GM18511 (cell line): ENCODE data around the gene SAMD10.
"Not testable (repeated sequence)": the region's sequence is repeated elsewhere in the genome, so short reads cannot be mapped to it uniquely, and the experiment has no call there.

ENCODE experiments used
- ATAC-seq: cut with Tn5 transposase; IDR thresholded peaks from one replicate; pipeline ENCODE4 v1.9.1; 2021; ENCODE audit warnings: mild to moderate bottlenecking, moderate library complexity; ENCODE audit not compliant: unreplicated experiment

Gene SAMD10

DNA sequence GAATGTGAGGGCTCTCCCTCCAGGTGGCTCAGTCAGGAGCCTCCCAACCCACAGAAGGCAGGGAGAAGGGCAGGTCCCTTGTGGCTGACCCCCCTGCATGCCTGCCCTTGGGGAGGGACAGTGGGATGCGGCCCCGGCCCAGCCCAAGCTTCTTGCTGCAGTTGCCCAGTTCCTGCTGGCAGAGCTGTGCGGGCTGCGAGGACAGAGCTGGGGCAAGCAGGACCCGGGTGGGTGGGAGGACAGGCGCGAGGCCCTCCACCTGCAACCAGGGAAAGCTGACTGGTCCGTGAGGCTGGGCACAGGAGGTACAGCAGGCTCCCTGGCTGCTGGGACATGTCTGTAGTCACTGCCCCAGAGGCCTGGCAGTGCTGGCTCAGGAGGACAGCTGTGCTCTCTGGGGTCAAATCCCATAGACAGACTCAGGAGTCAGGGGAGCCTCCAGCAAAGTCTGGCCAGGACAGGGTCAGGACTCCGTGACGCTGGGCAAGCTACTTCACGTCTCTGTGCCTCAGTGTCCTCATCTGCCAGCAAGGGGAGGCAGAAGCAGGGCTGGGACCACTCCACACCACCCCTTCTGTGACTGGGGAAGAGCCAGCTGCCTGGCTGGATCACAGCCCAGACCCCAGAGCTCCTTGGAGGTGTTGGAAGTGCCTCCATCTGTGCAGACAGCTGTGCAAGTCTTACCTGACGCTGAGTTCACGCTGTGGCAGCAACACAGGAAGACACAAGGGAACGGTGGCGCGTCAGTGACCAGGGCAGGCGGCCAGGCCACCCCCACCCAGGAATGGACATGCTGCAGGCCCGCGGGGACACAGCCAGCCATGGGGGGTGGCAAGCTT lies 36.3 kb downstream of the SAMD10 start:
- ATAC-seq, result no peak

DNA sequence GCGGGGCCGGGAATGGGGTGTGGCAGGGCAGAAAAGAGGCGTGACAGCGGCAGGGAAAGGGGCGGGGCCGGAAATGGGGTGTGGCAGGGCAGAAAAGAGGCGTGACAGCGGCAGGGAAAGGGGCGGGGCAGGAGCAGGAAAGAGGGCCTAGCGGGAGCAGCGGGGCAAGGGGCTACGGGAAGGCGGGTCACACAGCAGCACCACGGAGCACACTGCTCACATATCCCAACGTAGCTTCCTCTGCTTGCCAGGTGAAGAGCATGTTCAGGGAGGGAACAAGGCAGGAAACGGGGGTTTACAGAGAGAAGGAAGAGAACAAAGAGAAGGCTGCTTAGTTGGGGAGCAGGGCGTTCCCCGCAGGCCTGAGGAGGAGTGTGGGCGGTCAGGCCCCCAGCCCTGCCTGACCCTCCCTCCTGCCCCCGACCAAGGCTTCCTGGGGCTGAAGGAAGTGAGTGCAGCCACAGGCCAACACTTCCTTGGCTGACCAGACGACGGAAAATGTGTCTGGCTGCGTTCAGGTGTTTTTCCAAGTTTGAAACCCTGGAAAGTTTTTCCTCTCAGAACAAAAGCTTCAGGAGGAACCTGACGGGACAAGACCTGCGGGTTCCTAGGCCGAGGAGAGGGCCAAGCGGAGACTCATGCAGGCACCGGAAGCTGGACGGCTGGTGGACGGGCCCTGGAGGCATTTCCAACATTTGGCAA lies 37.0 kb downstream of the SAMD10 start:
- ATAC-seq, result no peak

DNA sequence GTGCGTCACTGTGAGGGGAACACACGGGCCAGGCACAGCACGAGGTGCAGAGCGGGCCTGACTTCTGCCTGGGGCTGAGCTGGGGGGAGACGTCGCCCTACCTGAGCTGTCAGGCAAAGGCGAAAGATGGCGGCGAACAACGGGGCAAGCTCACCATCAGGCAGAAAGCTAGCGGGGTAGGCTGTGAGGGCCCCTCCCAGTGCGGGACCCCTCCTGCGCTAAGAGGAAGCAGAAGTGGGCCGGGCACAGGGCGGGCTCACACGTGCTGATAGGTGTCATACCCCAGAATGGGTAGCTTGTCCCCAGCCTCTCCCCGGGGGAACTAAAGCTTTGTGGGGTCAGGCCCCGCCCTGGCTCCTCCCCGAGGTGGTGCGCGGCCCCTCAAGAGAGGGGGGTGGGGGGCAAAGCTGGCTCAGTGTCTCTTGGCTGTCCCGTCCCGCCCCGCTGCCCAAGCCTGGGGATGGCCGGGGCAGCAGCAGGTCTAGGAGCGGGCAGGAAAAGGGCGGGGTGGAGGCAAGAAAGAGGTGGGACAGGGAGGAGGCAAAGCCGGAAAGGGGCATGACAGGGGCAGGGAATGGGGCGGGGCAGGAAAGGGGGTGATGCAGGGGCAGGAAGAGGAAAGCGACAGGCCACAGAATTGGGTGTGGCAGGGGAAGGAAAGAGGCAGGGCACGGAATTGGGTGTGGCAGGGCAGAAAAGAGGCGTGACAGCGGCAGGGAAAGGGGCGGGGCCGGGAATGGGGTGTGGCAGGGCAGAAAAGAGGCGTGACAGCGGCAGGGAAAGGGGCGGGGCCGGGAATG lies 38.0 kb downstream of the SAMD10 start:
- ATAC-seq, result no peak

DNA sequence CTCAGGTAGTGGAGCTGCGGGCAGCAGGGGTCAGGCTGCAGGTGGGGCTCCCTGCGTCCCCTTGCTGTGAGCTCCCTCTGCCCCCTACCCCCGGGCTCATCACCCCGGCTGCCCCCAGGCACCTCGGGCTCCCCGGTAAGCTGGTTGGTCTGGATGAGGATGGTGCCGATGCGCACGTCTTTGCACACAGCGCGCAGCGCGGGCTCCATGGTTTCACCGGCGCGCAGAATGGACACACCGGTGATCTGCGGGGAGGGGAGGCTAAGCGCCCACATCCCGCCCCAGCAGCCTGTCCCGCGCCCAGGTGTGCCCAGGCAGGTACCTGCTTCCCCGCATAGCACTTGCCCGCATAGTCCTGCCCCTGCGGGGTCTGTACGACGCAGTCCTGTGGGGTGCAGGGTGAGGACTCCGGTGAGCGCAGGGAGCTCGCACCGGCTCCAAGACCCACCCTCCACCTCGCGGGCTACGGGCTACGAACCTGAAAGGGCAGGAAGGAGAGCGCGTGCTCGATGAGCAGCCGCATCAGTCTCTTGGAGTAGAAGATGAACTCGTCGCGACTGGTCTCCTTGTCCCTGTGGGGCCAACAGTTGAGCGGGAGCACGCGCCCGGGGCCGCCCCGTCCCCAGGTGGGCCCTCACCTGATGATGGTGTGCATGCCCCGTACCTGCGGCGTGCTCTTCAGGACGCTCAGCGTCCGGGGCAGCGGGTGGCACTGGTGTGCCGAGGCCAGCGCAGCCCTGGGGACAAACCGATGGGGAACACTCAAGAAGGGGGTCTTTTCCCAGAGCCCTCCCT lies 38.8 kb downstream of the SAMD10 start:
- ATAC-seq, result no peak

DNA sequence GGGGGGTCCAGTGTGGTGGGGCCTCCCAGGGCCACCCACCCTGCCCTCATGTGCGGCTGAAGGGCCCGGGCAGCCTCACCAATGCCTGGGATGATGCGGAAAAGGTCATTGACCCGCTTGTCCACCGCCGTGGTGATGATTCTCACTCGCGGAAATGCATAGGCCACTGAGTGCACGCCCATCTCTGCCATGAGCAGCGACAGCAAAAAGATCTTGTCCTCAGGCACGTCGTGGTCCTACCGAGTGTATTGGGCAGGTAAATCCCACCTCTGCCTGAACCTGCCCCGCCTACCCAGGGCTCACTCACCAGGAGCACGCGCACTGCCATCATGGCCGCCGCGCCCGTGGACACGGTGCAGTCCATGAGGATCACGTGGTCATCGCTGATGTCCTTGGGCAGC lies 39.4 kb downstream of the SAMD10 start:
- no peak for ATAC-seq

DNA sequence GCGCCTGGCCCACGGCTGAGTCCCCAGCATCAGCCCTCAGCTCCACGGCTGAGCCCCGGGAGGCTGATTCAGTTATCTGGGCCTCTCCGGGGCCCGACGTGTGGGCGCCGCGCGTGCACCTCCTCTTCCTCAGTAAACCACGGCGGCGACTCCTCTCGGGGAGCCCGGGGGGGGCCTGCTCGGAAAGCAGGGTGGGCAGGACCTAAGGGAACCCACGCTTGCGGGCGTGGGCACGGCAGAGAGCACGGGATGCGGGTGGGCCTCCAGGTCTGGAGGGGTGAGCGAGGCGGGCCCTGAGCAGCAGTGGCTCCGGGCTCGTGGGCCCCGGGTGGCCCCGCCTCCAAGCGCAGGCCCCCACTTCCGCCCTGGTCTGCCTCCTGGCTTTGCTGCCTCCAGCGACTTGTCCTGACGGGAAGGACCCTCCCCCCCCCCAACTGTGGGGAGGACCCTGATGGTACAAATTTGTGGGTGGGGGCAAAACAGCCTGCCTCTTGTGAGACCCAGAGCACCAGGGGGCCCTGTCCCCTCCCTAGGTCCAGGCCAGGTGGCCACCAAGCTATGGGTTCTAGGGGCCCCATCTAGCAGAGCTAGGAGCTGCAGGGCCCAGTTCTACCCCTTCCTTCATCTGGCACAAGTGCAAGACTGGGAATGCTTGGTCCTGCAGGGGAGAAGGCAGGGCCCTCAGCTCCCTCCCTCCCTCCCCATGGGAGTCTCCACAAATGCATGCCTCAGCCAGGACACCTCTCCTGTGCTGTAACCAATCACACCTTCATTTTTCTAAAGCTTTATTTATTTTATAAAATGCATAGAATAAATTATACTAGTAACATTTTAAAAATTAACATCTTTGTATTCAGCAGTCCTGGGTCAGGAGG lies 40.1 kb downstream of the SAMD10 start:
- no peak for ATAC-seq

DNA sequence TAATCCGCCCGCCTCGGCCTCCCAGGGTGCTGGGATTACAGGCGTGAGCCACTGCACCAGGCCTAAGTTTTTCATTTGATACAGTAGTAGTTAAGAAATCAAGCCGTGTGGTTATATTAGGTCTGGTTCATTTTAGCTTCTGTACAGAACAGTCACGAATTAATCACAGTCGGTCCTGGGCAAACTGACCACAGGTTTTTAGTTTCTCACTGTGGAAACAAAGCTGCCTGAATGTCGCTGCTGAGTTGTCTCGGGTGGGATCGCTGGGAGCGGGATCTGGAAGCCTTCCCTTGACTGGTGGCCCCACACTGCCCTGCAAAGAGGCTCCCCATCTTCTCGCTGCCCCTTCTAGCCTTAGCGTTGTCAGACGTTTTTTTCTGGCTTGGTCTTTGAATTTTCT lies 41.8 kb downstream of the SAMD10 start:
- ATAC-seq, result no peak

DNA sequence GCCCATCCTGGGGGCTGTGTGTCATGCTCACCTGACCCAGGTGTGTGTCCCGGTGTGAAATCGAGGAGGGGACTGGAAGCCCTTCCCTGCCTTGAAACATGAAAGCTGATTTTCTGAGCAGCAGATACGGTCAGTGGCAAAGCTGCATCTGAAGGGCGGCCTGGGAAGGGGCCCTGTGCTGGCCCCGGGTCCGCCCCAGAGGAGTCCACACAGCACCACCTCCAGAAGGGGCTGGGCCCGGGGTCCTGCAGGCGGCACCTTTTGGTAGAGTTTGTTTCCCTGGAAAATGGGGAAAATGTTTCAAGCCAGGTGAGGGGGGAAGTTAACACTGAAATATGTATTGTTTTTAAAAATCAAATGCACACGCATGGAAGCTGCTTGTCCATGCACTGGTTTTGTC lies 44.0 kb downstream of the SAMD10 start:
- ATAC-seq, result no peak

DNA sequence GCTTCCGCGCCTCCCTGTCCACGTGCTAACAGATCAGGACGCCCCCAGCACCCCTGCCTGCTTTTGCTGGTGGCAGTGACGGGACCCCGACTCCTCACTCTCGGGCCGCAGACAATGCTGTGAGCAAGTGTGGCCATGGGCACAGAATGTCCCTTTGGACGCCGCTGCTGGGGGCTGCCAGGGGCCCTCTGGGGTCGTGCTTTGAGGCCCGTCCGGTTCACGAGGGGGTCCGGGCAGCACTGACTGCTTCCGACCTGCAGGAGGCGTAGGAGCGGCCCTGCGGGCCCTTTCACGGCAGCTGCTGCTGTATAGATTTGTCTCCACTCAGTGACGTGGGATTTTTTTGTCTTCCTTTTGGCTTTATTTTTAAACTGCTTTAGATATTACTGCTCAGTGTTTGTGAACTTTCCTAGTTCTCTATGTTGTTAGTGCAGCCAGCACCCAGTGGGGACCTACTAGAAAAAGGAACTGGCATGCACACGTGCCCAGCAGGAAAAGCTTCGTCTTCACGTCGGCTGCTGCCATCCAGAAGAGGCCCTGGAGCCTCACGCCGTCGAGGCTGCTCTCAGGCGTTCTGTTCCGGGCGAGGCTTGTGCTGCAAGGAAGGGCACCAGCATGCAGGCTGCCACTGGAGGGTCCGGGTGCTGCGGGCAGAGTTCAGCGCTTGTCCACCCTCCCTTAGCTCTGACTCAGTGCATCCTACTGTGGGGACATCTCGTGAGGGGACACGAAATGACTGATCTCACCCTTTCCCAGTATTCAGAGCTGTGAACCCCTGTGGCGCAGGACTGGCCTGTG lies 45.0 kb downstream of the SAMD10 start:
- ATAC-seq, result no peak

DNA sequence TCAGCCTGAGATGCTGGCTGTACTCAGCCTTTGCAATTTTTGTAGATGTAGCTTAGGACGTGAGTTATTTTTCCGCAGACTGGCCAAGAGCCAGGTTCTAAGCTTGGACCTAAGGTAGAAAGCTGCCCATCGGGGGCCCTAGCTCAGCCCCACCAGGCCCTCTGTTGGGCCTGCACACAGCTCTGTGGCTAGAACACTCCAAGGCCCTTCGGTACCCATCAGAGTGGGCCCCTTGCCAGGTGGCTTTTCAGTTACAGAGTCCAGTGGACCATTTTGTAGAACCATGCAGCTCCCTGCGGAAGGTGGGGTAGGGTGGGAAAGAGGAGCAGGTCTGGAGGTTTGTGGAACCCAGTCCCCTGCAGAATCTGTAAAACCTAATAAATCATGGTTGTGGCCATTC lies 45.8 kb downstream of the SAMD10 start:
- no peak for ATAC-seq

DNA sequence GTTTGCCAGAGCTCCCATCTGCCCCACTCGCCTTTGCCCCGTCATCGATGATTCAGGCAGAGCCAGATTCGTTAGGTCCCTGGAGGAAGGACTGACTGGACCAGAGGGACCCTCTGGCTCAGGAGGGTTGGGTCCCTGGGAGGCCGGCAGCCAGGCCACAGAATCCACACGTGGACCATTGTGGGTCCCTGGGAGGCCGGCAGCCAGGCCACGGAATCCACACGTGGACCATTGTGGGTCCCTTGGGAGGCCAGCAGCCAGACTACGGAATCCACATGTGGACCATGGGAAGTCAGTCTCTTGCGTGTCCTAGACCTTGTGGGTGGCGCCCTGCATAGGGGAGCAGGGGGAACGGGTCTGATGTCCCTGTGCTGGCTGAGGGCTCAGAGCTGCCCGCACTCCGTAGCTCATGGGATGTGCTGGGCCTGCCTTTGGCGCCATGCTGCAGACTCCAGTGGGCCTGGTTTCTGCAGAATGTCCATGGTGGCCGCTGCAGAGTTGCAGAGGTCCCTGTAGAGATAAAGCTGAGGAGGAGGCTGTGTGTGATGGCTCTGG lies 46.8 kb downstream of the SAMD10 start:
- no peak for ATAC-seq

DNA sequence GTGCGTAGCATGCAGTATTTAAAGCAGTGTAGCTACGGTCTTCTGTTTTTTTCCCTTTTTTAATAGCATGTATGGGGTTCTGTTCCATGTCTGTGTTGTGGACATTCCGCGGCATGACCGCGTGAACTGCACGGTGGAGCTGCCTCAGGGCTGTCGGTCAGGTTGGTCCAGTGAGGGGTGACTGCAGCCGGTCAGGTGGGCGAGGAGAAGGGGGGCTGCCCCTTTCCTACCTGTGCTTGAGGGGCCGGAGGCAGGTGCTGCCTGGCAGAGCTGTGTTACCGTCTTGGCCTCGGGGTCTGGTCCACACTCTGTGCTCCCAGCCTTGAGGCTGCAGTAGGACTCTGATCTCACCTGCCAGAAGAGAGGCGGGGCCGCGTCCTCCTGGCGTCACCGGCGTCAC lies 47.7 kb downstream of the SAMD10 start:
- ATAC-seq, result no peak

DNA sequence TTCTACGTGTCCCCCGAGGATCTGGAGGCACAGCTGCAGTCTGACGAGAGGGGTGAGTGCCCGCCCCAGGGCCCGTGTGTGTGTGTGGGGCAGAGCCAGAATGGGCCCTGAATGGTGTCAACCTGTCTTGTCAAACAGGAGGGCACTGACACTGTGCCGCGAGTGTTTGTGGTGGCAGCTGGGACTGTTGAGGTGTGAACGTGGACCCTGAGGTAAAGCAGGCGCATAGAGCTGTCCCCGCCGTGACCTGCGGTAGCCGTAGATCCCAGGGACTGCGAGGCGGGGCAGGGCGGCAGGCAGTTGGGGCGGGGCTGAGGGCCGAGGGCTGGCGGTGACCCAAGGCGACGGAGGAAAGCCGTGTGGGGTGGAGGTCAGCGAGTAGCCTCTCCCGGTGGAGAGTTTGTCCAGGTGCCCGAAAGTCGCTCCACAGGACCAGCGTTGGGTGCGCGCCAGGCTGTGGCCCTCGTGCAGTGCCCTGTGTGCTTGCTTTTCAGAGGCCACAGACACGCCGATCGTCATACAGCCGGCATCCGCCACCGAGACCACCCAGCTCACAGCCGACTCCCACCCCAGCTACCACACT lies 48.4 kb downstream of the SAMD10 start:
- ATAC-seq, result no peak

DNA sequence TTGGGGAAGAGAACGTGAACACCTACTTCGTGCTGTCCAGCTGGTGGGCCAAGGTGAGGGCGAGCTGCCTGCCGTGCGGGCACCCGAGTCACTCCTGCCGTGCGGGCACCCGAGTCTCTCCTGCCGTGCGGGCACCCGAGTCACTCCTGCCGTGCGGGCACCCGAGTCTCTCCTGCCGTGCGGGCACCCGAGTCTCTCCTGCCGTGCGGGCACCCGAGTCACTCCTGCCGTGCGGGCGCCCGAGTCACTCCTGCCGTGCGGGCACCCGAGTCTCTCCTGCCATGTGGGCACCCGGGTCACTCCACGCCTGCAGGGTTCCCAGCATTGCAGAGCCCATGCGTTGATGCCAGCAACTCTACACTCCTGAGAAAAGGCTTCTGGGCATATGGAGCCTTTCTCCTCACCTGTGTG lies 50.0 kb downstream of the SAMD10 start:
- not testable (repeated sequence) for ATAC-seq

DNA sequence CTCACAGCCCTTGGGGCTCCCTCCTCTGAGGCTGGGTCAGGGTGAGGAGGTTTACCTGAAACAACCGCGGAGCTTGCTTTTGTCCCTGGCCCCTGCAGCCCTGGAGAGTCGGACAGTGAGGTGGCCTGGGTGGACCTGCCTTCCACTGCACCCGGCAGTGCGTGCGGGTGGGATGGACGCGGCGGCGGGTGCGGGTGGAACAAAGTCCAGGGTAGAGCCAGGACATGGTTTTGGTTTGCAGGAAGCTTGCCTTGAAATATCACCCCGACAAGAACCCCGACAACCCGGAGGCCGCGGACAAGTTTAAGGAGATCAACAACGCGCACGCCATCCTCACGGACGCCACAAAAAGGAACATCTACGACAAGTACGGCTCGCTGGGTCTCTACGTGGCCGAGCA lies 50.4 kb downstream of the SAMD10 start:
- no peak for ATAC-seq

DNA sequence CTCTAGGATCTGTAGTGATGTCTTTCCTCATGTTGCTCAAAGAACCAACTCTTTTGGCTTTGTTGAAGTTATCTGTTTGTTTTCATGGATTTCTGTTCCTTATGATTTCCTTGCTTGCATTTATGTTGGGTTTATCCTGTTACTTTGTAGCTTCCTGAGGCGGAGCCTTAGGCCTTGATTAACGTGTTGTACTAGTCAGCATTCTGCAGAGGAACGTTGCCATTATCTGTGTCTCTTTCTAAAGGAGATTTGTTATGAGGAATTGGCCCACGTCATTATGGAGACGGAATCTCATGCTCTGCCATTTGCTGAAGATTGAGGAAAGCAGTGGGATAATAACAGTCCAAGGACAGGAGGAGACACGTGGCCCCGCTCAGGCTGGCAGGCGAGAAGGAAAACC lies 53.1 kb downstream of the SAMD10 start:
- ATAC-seq, result no peak

DNA sequence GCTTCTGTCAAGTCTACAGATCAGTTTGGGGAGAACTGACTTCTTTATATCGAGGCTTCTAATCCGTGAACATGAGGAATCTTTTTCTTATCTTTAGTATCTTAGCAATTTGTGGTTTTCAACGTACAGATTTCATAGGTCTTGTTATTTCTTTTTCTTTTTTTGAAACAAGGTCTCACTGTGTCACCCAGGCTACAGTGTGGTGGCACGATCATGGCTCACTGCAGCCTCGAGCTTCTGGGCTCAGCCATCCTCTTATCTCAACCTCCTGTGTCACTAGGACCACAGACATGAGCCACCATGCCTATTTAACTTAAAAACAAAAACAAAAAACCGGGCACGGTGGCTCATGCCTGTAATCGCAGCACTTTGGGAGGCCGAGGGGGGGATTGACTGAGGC lies 55.2 kb downstream of the SAMD10 start:
- ATAC-seq, result no peak
